ENCODE results near the gene CD3G.
"Not testable (repeated sequence)": the region's sequence is repeated elsewhere in the genome, so short reads cannot be mapped to it uniquely, and the experiment has no call there.

Gene CD3G

GRCh38 chr11:118343981-118344515 is at the start of gene CD3G:
Gene CD3G, plus strand, starts transcription at chr11:118344344. Its CDS starts 80 bp downstream, at chr11:118344424.
- peak; percentile 45 to 53 for DNase-seq (ENCODE audit: low read depth in 2 of 2)

GRCh38 chr11:118295199-118295598 is 48.9 kb upstream of the CD3G start:
- DNase-seq (ENCODE audit: low read depth in 2 of 2) = no peak

- DNase-seq (ENCODE audit: low read depth in 2 of 2) = peak; percentile 31 to 43
These were observed 48.2 kb upstream of the CD3G start for GRCh38 chr11:118295815-118296454.

- no peak for DNase-seq (ENCODE audit: low read depth in 2 of 2)
These were observed 42.4 kb upstream of the CD3G start for GRCh38 chr11:118301600-118302195.

- DNase-seq (ENCODE audit: low read depth in 2 of 2) = no peak
These were observed 39.9 kb upstream of the CD3G start for GRCh38 chr11:118304227-118304567.

- DNase-seq (ENCODE audit: low read depth in 2 of 2) = peak; percentile 33 to 54
These were observed 39.4 kb upstream of the CD3G start, which contains the start of gene CD3E for GRCh38 chr11:118304568-118305248. Gene CD3E, plus strand, starts transcription at chr11:118304730. Its CDS starts 223 bp downstream, at chr11:118304953.

GRCh38 chr11:118305726-118306125 is 38.4 kb upstream of the CD3G start:
- DNase-seq (ENCODE audit: low read depth in 2 of 2) = no peak

GRCh38 chr11:118306556-118306955 is 37.6 kb upstream of the CD3G start:
- peak; percentile 38 to 45 for DNase-seq (ENCODE audit: low read depth in 2 of 2)

GRCh38 chr11:118308995-118309528 is 35.1 kb upstream of the CD3G start:
- not testable (repeated sequence) for DNase-seq (ENCODE audit: low read depth in 2 of 2)

GRCh38 chr11:118310271-118310670 is 33.9 kb upstream of the CD3G start:
- no peak for DNase-seq (ENCODE audit: low read depth in 2 of 2)

GRCh38 chr11:118310781-118311485 is 33.2 kb upstream of the CD3G start:
- DNase-seq (ENCODE audit: low read depth in 2 of 2) = no peak

GRCh38 chr11:118311518-118311917 is 32.6 kb upstream of the CD3G start:
- DNase-seq (ENCODE audit: low read depth in 2 of 2) = no peak

GRCh38 chr11:118312328-118312727 is 31.8 kb upstream of the CD3G start:
- DNase-seq (ENCODE audit: low read depth in 2 of 2) = no peak

- DNase-seq (ENCODE audit: low read depth in 2 of 2) = no peak
These were observed 30.9 kb upstream of the CD3G start for GRCh38 chr11:118313242-118313641.

- DNase-seq (ENCODE audit: low read depth in 2 of 2) = no peak
These were observed 29.1 kb upstream of the CD3G start for GRCh38 chr11:118314988-118315411.

GRCh38 chr11:118318124-118318523 is 26.0 kb upstream of the CD3G start:
- DNase-seq (ENCODE audit: low read depth in 2 of 2) = no peak

- DNase-seq (ENCODE audit: low read depth in 2 of 2) = no peak
These were observed 25.4 kb upstream of the CD3G start for GRCh38 chr11:118318581-118319336.

GRCh38 chr11:118319337-118319707 is 24.8 kb upstream of the CD3G start:
- no peak for DNase-seq (ENCODE audit: low read depth in 2 of 2)

GRCh38 chr11:118320515-118320914 is 23.6 kb upstream of the CD3G start:
- DNase-seq (ENCODE audit: low read depth in 2 of 2) = no peak

GRCh38 chr11:118321386-118322082 is 22.6 kb upstream of the CD3G start:
- no peak for DNase-seq (ENCODE audit: low read depth in 2 of 2)

GRCh38 chr11:118322721-118323120 is 21.4 kb upstream of the CD3G start:
- DNase-seq (ENCODE audit: low read depth in 2 of 2) = no peak

Data from stimulated activated CD8-positive, alpha-beta memory T cell treated with anti-CD3 and anti-CD28 coated beads, Interleukin-7, amount 100 ng/mL, for 4 hours (primary cell).